SJCRH30 (cell line): ENCODE results near the gene C3orf20. TPM values are rescaled to one million over a fixed set of nuclear protein-coding genes. Genes with fewer than 3 reads are reported as not detected.

ENCODE experiments used
- DNase-seq, 2 experiments: peaks; one replicate each; pipeline ENCODE4 v3.0.0-alpha.2; 2015 to 2020
- H3K27ac ChIP-seq: fragments of 250-450 bp; sonication (Bioruptor Pico); 2 replicates; pipeline ENCODE4 v1.5.1; 2020; ENCODE audit warnings: mild to moderate bottlenecking, moderate library complexity
- H3K27me3 ChIP-seq: fragments of 250-450 bp; sonication (Bioruptor Pico); 2 replicates; pipeline ENCODE4 v1.5.1; 2020; ENCODE audit warnings: mild to moderate bottlenecking, moderate library complexity
- H3K36me3 ChIP-seq: fragments of 250-450 bp; sonication (Bioruptor Pico); 2 replicates; pipeline ENCODE4 v1.5.1; 2020; ENCODE audit warnings: mild to moderate bottlenecking, moderate library complexity
- H3K4me1 ChIP-seq: fragments of 250-450 bp; sonication (Bioruptor Pico); 2 replicates; pipeline ENCODE4 v1.5.1; 2020; ENCODE audit warnings: mild to moderate bottlenecking, moderate library complexity
- H3K4me3 ChIP-seq: fragments of 250-450 bp; sonication (Bioruptor Pico); 2 replicates; pipeline ENCODE4 v1.5.1; 2020; ENCODE audit warnings: mild to moderate bottlenecking, moderate library complexity
- H3K9me3 ChIP-seq: fragments of 250-450 bp; sonication (Bioruptor Pico); replicated peaks from 2 replicates; pipeline ENCODE4 v1.5.1; 2020; ENCODE audit warnings: mild to moderate bottlenecking, moderate library complexity
- total RNA-seq: library from RNA; depleted of rRNA; stranded (reverse); fragments of >200 nt; shearing (Covaris generic); gene quantifications from 2 replicates; pipeline ENCODE4 v1.2.3, GENCODE V29; 2014

C3orf20 gene
- total RNA-seq, 1 experiment from 2014 or later = not detected

DNA sequence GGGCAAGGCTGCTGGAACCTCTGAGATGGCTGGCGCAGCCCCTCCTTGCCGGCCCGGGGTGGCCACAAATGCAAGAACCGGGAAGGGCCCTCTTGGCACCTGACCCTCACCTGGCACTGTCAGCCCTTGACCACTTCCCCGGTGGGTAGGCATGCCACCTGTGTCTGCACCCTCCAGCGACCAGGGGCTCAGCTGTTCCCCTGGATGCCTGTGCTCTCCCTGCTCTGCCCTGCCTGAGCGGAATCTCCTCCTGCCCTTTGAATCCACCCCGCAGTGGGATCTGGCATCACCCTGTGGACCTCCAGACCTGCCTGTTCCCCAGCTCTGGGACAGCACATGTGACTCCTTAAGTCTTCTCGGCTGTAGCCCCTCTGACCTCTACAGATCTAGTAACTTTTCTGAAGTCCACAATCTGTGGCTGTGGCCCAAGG is 117.8 kb downstream of the C3orf20 start:
- H3K4me1 ChIP-seq = no peaks in the 10 kb centered on the region
- no peak overlapping the region for H3K27ac ChIP-seq
- no peak overlapping the region for H3K4me3 ChIP-seq
- no peaks in the 10 kb centered on the region for H3K9me3 ChIP-seq
- H3K27me3 ChIP-seq = peaks cover 20% of the 10 kb centered on the region
- no peak for DNase-seq
- H3K36me3 ChIP-seq = no peaks in the 10 kb centered on the region

DNA sequence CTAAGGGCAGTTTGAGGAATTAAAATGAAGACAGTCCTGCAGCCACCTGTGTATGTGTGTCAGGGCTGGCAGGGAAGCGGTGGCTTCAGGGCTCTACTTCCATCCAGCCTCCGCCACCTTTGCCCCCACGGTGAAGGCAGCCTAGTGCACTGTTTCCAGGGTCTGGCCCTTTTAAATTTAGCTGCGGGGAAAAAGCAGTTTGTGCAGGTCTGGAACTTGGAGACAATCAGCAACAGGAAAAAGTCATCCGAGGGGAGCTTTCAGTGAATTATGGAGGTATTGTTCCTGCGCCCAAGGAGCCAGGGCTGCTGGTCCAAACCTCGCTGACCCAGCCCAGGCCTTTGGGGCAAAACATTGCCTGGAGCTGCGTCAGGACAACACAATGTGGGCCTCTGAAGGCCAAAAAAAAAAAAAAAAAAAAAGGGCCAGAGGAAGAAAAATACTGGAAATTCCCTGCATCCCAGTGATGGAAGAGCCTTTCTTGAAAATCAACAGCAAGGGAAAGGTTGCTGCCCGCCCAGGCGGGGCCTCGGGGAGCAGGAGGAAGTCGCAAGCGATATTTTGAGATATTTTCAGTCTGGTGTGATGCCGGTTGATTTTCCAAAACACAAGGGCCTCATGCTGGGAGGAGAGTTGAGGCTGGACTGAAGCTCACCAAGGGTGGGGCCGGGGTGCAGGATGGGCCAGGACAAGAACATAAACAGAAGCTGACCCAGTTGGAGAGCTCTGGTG is 118.4 kb downstream of the C3orf20 start:
- Histone ChIP-seq H3K4me3 (no peak overlapping the region), H3K9me3 (no peaks in the 10 kb centered on the region), H3K27ac (no peak overlapping the region), H3K36me3 (no peaks in the 10 kb centered on the region), H3K4me1 (no peaks in the 10 kb centered on the region), H3K27me3 (peaks cover 20% of the 10 kb centered on the region)
- DNase-seq = no peak

DNA sequence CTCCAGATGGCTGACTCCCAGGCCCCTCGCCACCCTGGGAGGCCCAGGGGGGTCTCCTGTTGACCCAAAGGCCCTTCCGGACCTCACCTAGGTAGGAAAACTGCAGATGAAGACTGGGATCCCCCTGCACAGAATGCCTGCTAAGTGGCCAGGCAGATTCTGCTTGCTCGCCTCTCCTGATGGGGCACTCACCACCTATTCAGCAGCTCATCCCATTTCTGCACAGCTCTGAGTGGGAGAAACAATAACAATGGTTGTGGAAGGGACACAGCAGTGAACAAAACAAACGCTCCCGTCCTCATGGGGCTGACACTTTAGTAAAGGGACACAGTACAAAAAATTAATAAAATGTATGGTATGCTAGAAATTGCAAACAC is 118.9 kb downstream of the C3orf20 start:
- Histone ChIP-seq H3K4me3 (no peak overlapping the region), H3K9me3 (no peaks in the 10 kb centered on the region), H3K27me3 (peaks cover 20% of the 10 kb centered on the region), H3K36me3 (no peaks in the 10 kb centered on the region), H3K4me1 (no peaks in the 10 kb centered on the region), H3K27ac (no peak overlapping the region)
- no peak for DNase-seq

DNA sequence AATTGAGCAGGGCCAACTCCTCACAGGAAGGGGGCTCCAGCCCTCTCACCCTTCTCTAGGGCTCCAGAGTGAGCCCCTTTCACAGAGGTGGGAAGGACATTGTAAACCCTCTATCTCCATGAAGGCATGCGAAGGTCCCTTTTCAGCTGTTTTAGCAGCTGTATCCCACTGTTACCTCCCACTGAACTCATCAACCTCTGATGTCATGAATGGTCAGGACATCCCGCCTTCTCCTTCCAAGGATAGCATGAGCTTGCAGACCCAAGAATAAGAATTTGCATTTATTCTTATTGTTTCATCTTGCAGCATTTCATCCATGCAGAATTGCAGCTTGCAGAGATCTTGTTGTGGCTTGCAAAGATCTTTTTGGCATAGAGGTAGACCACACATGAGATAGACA is 119.5 kb downstream of the C3orf20 start:
- Histone ChIP-seq H3K27ac (no peak overlapping the region), H3K36me3 (no peaks in the 10 kb centered on the region), H3K9me3 (no peaks in the 10 kb centered on the region), H3K27me3 (peaks cover 20% of the 10 kb centered on the region), H3K4me1 (no peaks in the 10 kb centered on the region), H3K4me3 (no peak overlapping the region)
- DNase-seq = no peak

DNA sequence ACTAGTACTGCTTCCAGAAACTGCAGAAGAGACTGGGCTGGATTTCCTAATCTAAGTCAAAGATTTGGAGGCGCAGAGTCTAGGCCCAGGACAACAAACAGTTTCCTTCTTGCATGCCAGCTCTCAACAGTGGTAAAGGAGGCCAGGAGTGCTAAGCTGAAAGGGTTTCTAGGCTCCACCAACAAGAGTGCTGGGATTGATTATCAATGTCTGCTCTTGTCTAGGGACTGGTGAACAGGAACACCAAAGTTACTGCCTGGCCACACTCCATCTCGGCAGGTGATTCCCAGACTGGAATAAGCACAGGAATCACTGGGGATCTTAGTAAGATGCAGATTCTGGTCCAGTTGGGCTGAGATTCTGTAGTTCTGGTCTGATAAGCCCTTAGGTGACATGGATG is 121.1 kb downstream of the C3orf20 start:
- Histone ChIP-seq H3K27ac (no peak overlapping the region), H3K9me3 (no peaks in the 10 kb centered on the region), H3K4me3 (no peak overlapping the region), H3K4me1 (no peaks in the 10 kb centered on the region), H3K36me3 (no peaks in the 10 kb centered on the region), H3K27me3 (peaks cover 17% of the 10 kb centered on the region)
- no peak for DNase-seq

DNA sequence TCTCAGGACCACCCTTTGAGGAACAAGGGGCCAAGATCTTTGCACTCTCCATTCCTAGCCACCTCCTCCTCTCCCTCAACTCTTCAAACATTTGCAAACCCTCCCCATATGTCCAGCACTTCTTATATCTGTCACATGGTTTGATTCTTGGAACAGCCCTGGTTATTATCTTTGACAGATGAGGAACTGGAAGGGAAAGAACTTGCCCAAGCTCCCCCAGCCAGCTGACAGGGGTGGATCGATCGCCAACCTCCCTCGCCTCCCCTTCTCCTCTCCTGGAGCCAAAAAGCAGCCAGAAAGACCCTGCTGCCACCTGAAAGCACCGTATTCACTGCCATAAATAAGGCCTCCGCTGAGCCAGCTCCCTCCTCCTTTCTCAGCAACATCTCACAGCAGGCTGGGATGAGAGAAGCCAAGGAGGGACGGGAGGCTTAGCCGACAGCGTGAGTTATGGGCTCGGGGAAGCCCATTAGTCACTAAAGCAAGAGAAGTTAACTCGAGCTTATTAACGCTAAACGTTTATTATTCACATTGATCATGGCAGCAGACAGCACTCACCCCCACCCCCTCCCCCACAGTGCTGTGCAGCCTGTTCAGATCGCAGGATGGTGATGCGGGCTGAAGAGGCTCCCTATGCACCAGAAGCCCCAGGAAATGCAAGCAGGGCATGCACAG is 121.6 kb downstream of the C3orf20 start:
- Histone ChIP-seq H3K27me3 (peaks cover 13% of the 10 kb centered on the region), H3K27ac (no peak overlapping the region), H3K36me3 (no peaks in the 10 kb centered on the region), H3K9me3 (no peaks in the 10 kb centered on the region), H3K4me1 (no peaks in the 10 kb centered on the region), H3K4me3 (no peak overlapping the region)
- DNase-seq = no peak

DNA sequence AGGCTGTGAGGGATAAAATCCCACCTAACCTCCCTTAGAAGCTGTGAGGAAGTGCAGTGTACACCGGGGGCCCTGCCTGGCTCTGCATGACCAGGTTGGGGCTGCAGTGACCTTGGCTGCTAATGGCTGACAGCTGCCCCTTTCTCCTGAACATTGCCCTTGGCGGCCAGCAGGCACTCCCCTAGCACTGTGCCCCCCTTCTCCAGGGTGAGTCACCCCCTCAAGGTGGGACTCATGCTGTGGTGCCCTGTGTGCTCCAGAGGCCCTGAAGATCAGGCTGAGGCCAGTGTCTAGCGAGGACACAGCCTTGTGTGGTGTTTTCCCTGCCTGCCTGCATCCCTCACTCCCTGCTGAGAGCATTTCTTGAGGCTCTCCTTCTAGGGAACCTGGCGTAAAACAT is 122.8 kb downstream of the C3orf20 start:
- peaks cover 8% of the 10 kb centered on the region for H3K27me3 ChIP-seq
- H3K4me3 ChIP-seq = no peak overlapping the region
- no peaks in the 10 kb centered on the region for H3K36me3 ChIP-seq
- H3K4me1 ChIP-seq = no peaks in the 10 kb centered on the region
- no peak overlapping the region for H3K27ac ChIP-seq
- no peak for DNase-seq
- no peaks in the 10 kb centered on the region for H3K9me3 ChIP-seq

DNA sequence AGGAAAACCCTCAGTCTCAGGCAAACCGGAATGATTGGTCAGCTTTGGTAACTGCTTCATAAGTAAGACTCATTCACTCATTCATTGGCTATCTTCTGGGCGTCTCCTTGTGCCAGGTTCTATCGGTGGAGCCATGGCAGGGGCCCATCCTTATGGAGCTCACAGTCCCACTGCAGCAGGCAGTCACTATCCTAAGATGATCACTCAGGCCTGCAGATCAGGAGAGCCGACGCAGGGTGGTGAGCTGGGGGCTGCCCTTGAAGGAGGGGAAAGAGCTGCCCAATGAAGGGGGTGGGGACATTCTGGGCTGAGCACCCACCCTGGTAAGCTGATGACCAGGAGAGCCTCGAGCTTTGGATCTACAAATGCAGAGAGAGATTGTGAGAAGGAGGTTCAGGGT is 123.3 kb downstream of the C3orf20 start:
- Histone ChIP-seq H3K4me3 (no peak overlapping the region), H3K27ac (no peak overlapping the region), H3K27me3 (peaks cover 7% of the 10 kb centered on the region), H3K4me1 (no peaks in the 10 kb centered on the region), H3K9me3 (no peaks in the 10 kb centered on the region), H3K36me3 (no peaks in the 10 kb centered on the region)
- DNase-seq = no peak

DNA sequence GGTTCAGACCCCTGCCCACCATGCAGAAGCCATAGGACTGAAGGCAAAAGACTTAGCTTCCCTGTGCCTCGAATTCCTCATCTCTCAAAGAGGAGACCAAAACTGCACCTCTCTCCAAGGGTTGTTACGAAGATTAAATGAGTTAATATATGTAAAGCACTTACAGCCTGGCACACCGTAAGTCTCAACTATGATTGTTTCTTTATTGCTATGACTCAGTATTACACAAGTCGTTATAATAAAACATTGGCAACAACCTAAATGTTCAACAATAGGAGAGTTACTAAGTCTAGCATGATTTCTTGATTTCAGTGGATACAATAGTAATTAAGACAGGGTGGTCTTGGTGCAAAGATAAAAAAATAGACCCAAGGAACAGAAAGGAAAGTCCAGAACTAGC is 124.2 kb downstream of the C3orf20 start:
- Histone ChIP-seq H3K4me1 (no peaks in the 10 kb centered on the region), H3K27me3 (peaks cover 7% of the 10 kb centered on the region; the same call in 1 of the 2 replicates)
- DNase-seq = no peak

DNA sequence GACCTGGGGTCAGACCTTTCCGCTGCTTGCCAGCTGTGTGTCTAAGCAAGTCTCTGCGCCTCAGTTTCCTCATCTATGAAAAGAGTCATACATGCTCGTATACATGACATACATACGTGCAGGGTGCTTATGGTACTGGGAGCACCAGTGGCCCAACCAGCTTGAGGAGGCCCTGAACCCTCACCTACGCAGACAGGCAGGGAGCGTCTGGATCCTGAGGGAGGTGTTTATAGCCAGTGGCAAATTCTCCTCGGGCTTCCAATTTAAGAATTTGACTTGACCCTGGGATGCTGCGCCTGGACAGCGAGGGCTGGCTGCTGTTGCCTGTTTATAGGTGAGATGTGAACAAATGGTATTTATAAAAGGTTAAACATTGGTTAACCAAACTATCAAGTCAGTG is 126.1 kb downstream of the C3orf20 start:
- no peaks in the 10 kb centered on the region for H3K4me1 ChIP-seq
- H3K9me3 ChIP-seq = no peaks in the 10 kb centered on the region
- H3K4me3 ChIP-seq = no peak overlapping the region
- no peak overlapping the region for H3K27ac ChIP-seq
- no peaks in the 10 kb centered on the region for H3K36me3 ChIP-seq
- no peak for DNase-seq
- peaks cover 6% of the 10 kb centered on the region; the same call in 1 of the 2 replicates for H3K27me3 ChIP-seq

More for the DNA sequence above, 124.2 kb downstream of the C3orf20 start:
- H3K27ac ChIP-seq = no peak overlapping the region
- H3K9me3 ChIP-seq = no peaks in the 10 kb centered on the region
- no peaks in the 10 kb centered on the region for H3K36me3 ChIP-seq
- H3K4me3 ChIP-seq = no peak overlapping the region

DNA sequence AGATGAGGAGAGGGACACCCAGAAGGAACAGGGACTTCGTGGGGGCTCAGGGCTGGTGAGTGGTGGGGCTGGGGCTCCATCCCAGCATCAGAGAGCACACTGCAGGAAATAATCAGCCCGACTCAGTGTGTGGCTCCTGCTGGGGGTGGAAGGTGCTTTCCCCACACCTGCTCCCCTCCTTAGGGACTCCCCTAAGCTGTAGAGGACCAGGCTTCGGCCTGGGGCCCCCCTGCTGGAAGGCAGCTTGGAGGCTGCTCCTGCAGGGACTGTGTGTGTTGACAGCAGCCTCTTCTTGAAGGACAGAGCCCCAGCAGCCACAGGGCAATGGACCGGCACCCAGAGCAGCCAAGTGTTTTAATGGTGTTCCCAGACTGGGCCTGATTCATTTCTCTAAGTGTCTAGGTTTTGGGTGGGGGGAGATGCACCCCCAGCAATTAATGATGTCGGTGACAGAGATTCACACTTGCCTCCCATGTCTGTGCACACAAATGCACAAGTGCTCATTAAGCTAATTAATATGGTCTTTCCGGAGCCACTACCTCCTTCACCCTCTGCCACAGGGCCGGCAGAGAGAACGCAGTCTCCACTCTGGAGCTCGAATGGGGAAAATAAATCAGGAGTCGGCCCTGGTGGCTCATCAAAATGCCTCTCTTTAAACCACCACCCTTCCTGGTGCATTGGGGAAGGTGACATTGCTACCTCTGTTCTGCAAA is 126.9 kb downstream of the C3orf20 start:
- Histone ChIP-seq H3K4me1 (no peaks in the 10 kb centered on the region), H3K9me3 (no peaks in the 10 kb centered on the region), H3K4me3 (no peak overlapping the region), H3K27me3 (peaks cover 4% of the 10 kb centered on the region; the same call in 1 of the 2 replicates), H3K36me3 (no peaks in the 10 kb centered on the region), H3K27ac (no peak overlapping the region)
- DNase-seq = no peak

DNA sequence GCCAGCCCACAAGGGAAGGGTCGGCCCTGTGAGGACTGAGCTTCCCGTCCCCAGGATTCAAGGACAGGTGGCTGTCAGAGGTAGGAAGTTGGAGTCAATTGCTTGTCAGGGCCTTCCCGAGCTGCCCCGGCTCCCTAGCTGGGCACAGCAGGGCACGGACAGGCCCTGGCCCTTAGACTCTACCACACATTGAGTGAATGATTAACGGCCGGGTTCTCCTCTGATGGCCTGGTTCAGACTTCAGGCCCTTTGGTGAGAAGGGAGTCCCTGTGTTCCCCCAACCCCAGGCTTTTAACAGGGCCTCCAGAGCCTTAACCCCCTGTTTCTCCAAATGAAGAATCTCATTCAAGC is 127.4 kb downstream of the C3orf20 start:
- no peak for DNase-seq
- no peaks in the 10 kb centered on the region for H3K4me1 ChIP-seq
- no peaks in the 10 kb centered on the region for H3K9me3 ChIP-seq
- H3K36me3 ChIP-seq = no peaks in the 10 kb centered on the region
- no peak overlapping the region for H3K4me3 ChIP-seq
- H3K27me3 ChIP-seq = peaks cover 4% of the 10 kb centered on the region; the same call in 1 of the 2 replicates
- H3K27ac ChIP-seq = no peak overlapping the region

DNA sequence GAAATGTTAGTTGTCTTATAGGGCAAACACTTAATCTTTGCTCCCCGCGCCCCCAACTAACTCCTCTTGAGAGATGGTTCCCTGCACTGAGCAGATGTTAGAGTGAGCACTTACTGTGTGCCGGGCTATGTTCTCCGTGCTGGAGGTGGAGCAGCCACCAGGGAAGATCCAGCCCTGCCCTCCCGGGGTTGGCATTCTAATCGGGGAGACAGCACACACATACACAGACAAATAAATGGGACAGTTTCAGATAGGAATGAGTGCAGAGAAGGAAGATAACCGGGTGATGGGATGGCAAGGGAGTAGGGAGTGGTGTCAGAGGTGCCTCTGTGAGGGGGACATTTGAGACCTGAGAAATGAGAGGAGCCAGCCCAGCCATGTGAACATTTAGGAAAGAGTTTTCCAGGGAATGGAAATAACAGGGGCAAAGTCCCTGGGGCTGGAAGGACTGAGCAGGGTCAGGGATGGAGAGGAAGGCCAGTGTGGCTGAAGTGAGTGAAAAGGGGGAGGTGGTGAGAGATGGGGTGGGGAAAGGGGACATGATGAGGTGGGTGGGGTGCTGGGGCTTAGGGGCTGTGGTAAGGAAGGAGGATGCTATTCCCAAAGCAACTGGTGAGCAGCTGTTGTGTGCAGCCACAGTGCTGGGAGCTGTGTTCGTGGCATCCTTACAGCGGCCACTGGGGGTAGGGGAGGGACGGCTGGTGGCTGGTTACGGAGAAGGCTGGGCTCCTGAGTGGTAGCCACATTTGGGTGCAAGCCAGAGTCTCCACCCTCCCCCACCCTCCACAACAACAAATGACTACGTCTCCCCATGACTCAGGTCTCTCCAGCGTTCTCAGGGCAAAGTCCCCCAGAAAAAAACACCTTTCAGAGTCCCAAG is 128.4 kb downstream of the C3orf20 start:
- DNase-seq = peak; percentile 32 to 41
- Histone ChIP-seq H3K4me3 (no peak overlapping the region), H3K36me3 (no peaks in the 10 kb centered on the region), H3K4me1 (no peaks in the 10 kb centered on the region), H3K27me3 (peaks cover 4% of the 10 kb centered on the region; the same call in 1 of the 2 replicates), H3K27ac (no peak overlapping the region), H3K9me3 (no peaks in the 10 kb centered on the region)

DNA sequence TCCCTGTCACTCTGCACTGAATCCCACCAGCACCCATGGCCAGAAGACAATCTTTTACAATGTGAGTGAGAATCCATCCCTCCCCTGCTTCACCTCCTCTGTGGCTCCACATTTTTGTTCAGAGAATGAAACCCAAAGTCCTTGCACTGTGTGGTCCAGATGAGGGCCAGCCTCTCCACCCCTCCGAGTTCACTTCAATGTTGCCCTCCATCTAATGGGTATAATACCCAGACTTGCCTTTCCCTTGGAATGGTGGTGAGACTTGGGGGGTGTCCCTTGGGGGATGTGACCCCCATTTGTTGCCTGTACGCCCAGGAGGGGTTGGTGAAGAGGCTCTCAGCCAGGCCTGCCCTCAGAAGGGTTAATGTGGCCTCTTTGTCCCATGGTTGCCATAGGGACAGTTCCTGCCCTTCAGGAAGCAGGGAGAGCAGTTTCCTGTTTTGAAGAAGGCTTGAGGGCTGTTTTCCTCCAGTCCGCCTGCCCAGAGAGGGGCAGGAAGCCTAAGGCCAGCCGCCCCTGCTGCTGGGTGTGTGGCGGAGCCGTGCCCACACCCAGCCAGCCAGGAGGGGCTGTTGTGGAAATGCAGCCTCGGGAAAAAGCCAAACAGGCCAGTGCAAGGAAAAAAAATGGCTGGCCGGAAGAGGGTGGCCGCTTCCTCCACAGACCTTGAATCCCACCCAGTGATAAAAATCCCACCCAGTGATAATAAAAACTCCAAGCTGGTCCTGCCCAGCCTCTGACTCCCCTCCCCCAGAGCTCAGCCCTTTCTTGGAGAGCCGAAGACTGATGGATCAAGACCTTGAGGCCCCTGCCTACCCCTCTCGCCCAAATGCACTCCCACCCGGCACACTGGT is 129.3 kb downstream of the C3orf20 start:
- H3K27me3 ChIP-seq = peaks cover 4% of the 10 kb centered on the region; the same call in 1 of the 2 replicates
- no peak overlapping the region for H3K27ac ChIP-seq
- no peak overlapping the region for H3K4me3 ChIP-seq
- no peaks in the 10 kb centered on the region for H3K9me3 ChIP-seq
- no peaks in the 10 kb centered on the region for H3K36me3 ChIP-seq
- DNase-seq = no peak
- H3K4me1 ChIP-seq = no peaks in the 10 kb centered on the region
